H9 (cell line): ENCODE measurements around the gene CSMD2. TPM values are rescaled to one million over a fixed set of nuclear protein-coding genes. Genes with fewer than 3 reads are reported as not detected.

Experiments
- DNase-seq: peaks from one replicate; pipeline ENCODE4 v3.0.0-alpha.2; 2017
- H2AFZ ChIP-seq: one replicate; pipeline ENCODE4 v1.6.1; 2013; ENCODE audit warnings: mild to moderate bottlenecking, low read length, control low read depth, moderate library complexity
- H2AK5ac ChIP-seq: 2 replicates; pipeline ENCODE4 v1.6.1; 2013; ENCODE audit warnings: low read length, control low read depth, mixed read lengths; ENCODE audit not compliant: insufficient read length
- H2BK120ac ChIP-seq: one replicate; pipeline ENCODE4 v1.6.1; 2013; ENCODE audit warnings: low read depth, mild to moderate bottlenecking, low read length, control low read depth, inconsistent platforms; ENCODE audit not compliant: poor library complexity, severe bottlenecking
- H2BK12ac ChIP-seq: 2 replicates; pipeline ENCODE4 v1.6.1; 2013; ENCODE audit warnings: low read length, control low read depth, mixed read lengths, low read depth; ENCODE audit not compliant: insufficient read length
- H2BK15ac ChIP-seq: 2 replicates; pipeline ENCODE4 v1.6.1; 2013; ENCODE audit warnings: low read depth, low read length, control low read depth
- H2BK20ac ChIP-seq: one replicate; pipeline ENCODE4 v1.6.1; 2013; ENCODE audit warnings: low read depth, mild to moderate bottlenecking, low read length, control low read depth, inconsistent platforms; ENCODE audit not compliant: poor library complexity, severe bottlenecking
- H2BK5ac ChIP-seq: 2 replicates; pipeline ENCODE4 v1.6.1; 2013; ENCODE audit warnings: low read length, control low read depth, mixed read lengths; ENCODE audit not compliant: insufficient read length
- H3K14ac ChIP-seq: 2 replicates; pipeline ENCODE4 v1.6.1; 2013; ENCODE audit warnings: low read length, control low read depth; ENCODE audit not compliant: insufficient read depth
- H3K18ac ChIP-seq: 2 replicates; pipeline ENCODE4 v1.6.1; 2013; ENCODE audit warnings: low read depth, mild to moderate bottlenecking, mixed read lengths, low read length, control low read depth; ENCODE audit not compliant: insufficient read length
- H3K23ac ChIP-seq: 2 replicates; pipeline ENCODE4 v1.6.1; 2013; ENCODE audit warnings: low read length, control low read depth, mixed read lengths, low read depth; ENCODE audit not compliant: insufficient read length
- H3K23me2 ChIP-seq: 2 replicates; pipeline ENCODE4 v1.6.1; 2013; ENCODE audit warnings: low read depth, mild to moderate bottlenecking, mixed read lengths, low read length, control low read depth; ENCODE audit not compliant: insufficient read length, poor library complexity, severe bottlenecking
- H3K27ac ChIP-seq: 2 replicates; pipeline ENCODE4 v1.5.1; 2013; ENCODE audit warnings: low read length, control low read depth, mixed read lengths, low read depth; ENCODE audit not compliant: insufficient read length
- H3K27me3 ChIP-seq: 2 replicates; pipeline ENCODE4 v1.6.1; 2013; ENCODE audit warnings: low read length, control low read depth, inconsistent platforms; ENCODE audit not compliant: insufficient read depth
- H3K4ac ChIP-seq: 2 replicates; pipeline ENCODE4 v1.6.1; 2013; ENCODE audit warnings: low read depth, mild to moderate bottlenecking, control low read depth, inconsistent platforms, low read length, moderate library complexity
- H3K4me1 ChIP-seq: 2 replicates; pipeline ENCODE4 v1.6.1; 2013; ENCODE audit warnings: low read length, control low read depth, inconsistent platforms; ENCODE audit not compliant: insufficient read depth
- H3K4me2 ChIP-seq: 2 replicates; pipeline ENCODE4 v1.6.1; 2013; ENCODE audit warnings: low read length, control low read depth, mixed read lengths; ENCODE audit not compliant: insufficient read length, insufficient read depth
- H3K56ac ChIP-seq: 2 replicates; pipeline ENCODE4 v1.6.1; 2013; ENCODE audit warnings: low read depth, mild to moderate bottlenecking, mixed read lengths, low read length, control low read depth; ENCODE audit not compliant: insufficient read length
- H3K79me1 ChIP-seq: 2 replicates; pipeline ENCODE4 v1.6.1; 2013; ENCODE audit warnings: low read depth, mild to moderate bottlenecking, moderate library complexity, low read length, control low read depth, inconsistent platforms; ENCODE audit not compliant: insufficient read depth, poor library complexity, severe bottlenecking
- H3K79me2 ChIP-seq: 2 replicates; pipeline ENCODE4 v1.6.1; 2013; ENCODE audit warnings: low read length, control low read depth, inconsistent platforms; ENCODE audit not compliant: insufficient read depth
- H3K9ac ChIP-seq: 2 replicates; pipeline ENCODE4 v1.6.1; 2013; ENCODE audit warnings: low read length, control low read depth, mixed read lengths; ENCODE audit not compliant: insufficient read length; ENCODE audit errors: extremely low read depth
- H3K9me3 ChIP-seq: one replicate; pipeline ENCODE4 v1.6.1; 2013; ENCODE audit warnings: low read depth, low read length, inconsistent platforms; ENCODE audit not compliant: control insufficient read depth
- H3T11ph ChIP-seq: one replicate; pipeline ENCODE4 v1.6.1; 2013; ENCODE audit warnings: mild to moderate bottlenecking, low read length, control low read depth, inconsistent platforms
- H4K20me1 ChIP-seq: one replicate; pipeline ENCODE4 v1.6.1; 2013; ENCODE audit not compliant: control insufficient read depth, insufficient read length, insufficient read depth
- H4K5ac ChIP-seq: 2 replicates; pipeline ENCODE4 v1.6.1; 2013; ENCODE audit warnings: low read depth, mild to moderate bottlenecking, mixed read lengths, low read length, control low read depth; ENCODE audit not compliant: insufficient read length
- H4K8ac ChIP-seq: replicated peaks from 2 replicates; pipeline ENCODE4 v1.6.1; 2013; ENCODE audit warnings: low read length, control low read depth, mixed read lengths, low read depth; ENCODE audit not compliant: insufficient read length
- H4K91ac ChIP-seq: 2 replicates; pipeline ENCODE4 v1.6.1; 2013; ENCODE audit warnings: low read depth, mild to moderate bottlenecking, moderate library complexity, mixed read lengths, low read length, control low read depth; ENCODE audit not compliant: insufficient read length
- H3K27ac Mint-ChIP-seq, 3 experiments: 2 replicates in 2 of 3; 3 replicates in 1 of 3; pipeline ENCODE4 v1.8.0; 2020 to 2021; ENCODE audit warnings: mixed read lengths in 3 of 3, mild to moderate bottlenecking in 1 of 3, moderate library complexity in 1 of 3
- H3K27me3 Mint-ChIP-seq: 2 replicates; pipeline ENCODE4 v1.8.0; 2021; ENCODE audit warnings: low read depth, mild to moderate bottlenecking, moderate library complexity, mixed read lengths
- H3K36me3 Mint-ChIP-seq, 3 experiments: 2 replicates in 2 of 3; 3 replicates in 1 of 3; pipeline ENCODE4 v1.8.0; 2020 to 2021; ENCODE audit warnings: low read depth in 3 of 3, mixed read lengths in 3 of 3; ENCODE audit not compliant: insufficient read depth in 1 of 3
- H3K4me1 Mint-ChIP-seq, 2 experiments: 2 replicates each; pipeline ENCODE4 v1.8.0; 2020; ENCODE audit warnings: mixed read lengths in 2 of 2
- H3K4me3 Mint-ChIP-seq, 2 experiments: 2 replicates in 1 of 2; 3 replicates in 1 of 2; pipeline ENCODE4 v1.8.0; 2020 to 2021; ENCODE audit warnings: mild to moderate bottlenecking in 2 of 2, mixed read lengths in 2 of 2, moderate library complexity in 1 of 2
- H3K9me3 Mint-ChIP-seq, 2 experiments: 2 replicates in 1 of 2; 3 replicates in 1 of 2; pipeline ENCODE4 v1.8.0; 2020; ENCODE audit warnings: mild to moderate bottlenecking in 2 of 2, mixed read lengths in 2 of 2, moderate library complexity in 1 of 2
- WGBS: extraction: QIAGEN DNeasy Blood & Tissue Kit; methylation state at CpG from one replicate; pipeline ENCODE4 v1.1.7; 2013; ENCODE audit warnings: missing lambda C conversion rate, low lambda C conversion rate, mixed read lengths; ENCODE audit not compliant: insufficient read length; ENCODE audit errors: extremely low coverage; 5-methylcytosine and 5-hydroxymethylcytosine counted together
- total RNA-seq: library from RNA; stranded (reverse); gene quantifications from 2 replicates; pipeline ENCODE4 v1.2.1, GENCODE V29; 2021
- TF ChIP-seq, protein P1 (sequence below): fragments of 200-600 bp; sonication (generic); conservative IDR thresholded peaks from 3 replicates; pipeline ENCODE4 v1.8.0; 2021; ENCODE audit warnings: antibody characterized with exemption, mild to moderate bottlenecking

CSMD2 gene
- total RNA-seq, 1 experiment from 2014 or later, result 6.4 TPM

DNA sequence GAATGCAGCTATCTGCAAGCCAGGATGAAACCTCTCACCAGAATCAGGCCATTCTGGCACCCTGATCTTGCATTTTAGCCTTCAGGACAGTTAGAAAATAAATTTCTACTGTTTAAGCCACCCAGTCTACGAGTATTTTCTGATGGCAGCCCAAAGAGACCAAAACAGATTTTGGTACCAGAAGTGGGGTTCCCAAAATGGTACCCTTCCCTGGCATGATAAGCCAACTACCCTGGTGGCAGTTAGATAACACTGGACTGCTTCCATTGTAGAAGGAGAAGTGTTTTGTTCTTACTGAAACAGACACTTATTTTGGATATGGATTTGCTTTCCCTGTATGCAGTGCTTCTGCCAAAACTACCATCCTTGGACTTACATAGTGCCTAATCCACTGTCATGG lies 115.0 kb downstream of the CSMD2 start:
- no CpG with 5 or more reads among the region's 1 CpG for WGBS
- Histone ChIP-seq H4K91ac (no peak overlapping the region), H2BK20ac (no peak overlapping the region), H3K27ac (no peak overlapping the region), H3K56ac (no peak overlapping the region), H4K5ac (no peak overlapping the region), H4K8ac (no peak overlapping the region), H3K79me2 (no peaks in the 10 kb centered on the region), H3K4ac (no peak overlapping the region), H3K14ac (no peak overlapping the region), H3T11ph (no peak overlapping the region), H3K4me1 (no peaks in the 10 kb centered on the region), H2BK5ac (no peak overlapping the region), H3K27me3 (no peaks in the 10 kb centered on the region), H3K23me2 (no peaks in the 10 kb centered on the region), H3K18ac (no peak overlapping the region), H2BK12ac (no peak overlapping the region), H3K9ac (no peak overlapping the region), H4K20me1 (no peaks in the 10 kb centered on the region), H3K4me2 (no peak overlapping the region), H3K23ac (no peak overlapping the region), H2AFZ (no peak overlapping the region), H3K79me1 (no peaks in the 10 kb centered on the region), H2AK5ac (no peak overlapping the region), H3K9me3 (peaks cover 10% of the 10 kb centered on the region), H2BK15ac (no peak overlapping the region), H2BK120ac (no peak overlapping the region)
- Mint-ChIP-seq H3K27ac (no peak overlapping the region), H3K36me3 (peaks cover 0 to 22% (median 10%) of the 10 kb centered on the region in 3 experiments; a peak in 5 of 7 replicates), H3K9me3 (peaks cover 0 to 4% of the 10 kb centered on the region in 2 experiments; a peak in 2 of 5 replicates), H3K4me1 (peaks cover 6 to 7% of the 10 kb centered on the region in 2 experiments), H3K4me3 (no peak overlapping the region), H3K27me3 (no peaks in the 10 kb centered on the region)
- TF ChIP-seq, protein P1, sequence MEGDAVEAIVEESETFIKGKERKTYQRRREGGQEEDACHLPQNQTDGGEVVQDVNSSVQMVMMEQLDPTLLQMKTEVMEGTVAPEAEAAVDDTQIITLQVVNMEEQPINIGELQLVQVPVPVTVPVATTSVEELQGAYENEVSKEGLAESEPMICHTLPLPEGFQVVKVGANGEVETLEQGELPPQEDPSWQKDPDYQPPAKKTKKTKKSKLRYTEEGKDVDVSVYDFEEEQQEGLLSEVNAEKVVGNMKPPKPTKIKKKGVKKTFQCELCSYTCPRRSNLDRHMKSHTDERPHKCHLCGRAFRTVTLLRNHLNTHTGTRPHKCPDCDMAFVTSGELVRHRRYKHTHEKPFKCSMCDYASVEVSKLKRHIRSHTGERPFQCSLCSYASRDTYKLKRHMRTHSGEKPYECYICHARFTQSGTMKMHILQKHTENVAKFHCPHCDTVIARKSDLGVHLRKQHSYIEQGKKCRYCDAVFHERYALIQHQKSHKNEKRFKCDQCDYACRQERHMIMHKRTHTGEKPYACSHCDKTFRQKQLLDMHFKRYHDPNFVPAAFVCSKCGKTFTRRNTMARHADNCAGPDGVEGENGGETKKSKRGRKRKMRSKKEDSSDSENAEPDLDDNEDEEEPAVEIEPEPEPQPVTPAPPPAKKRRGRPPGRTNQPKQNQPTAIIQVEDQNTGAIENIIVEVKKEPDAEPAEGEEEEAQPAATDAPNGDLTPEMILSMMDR, result no peak
- no peak for DNase-seq
